DMS114 treated with DMSO at 0.1 percent for 48 hours (cell line): ENCODE results near the gene IFI16.

Source experiments
- DNase-seq: peaks from one replicate; lab custom pipeline; 2025; ENCODE audit not compliant: unreplicated experiment; lab: John Stamatoyannopoulos, UW

Gene IFI16

DNA sequence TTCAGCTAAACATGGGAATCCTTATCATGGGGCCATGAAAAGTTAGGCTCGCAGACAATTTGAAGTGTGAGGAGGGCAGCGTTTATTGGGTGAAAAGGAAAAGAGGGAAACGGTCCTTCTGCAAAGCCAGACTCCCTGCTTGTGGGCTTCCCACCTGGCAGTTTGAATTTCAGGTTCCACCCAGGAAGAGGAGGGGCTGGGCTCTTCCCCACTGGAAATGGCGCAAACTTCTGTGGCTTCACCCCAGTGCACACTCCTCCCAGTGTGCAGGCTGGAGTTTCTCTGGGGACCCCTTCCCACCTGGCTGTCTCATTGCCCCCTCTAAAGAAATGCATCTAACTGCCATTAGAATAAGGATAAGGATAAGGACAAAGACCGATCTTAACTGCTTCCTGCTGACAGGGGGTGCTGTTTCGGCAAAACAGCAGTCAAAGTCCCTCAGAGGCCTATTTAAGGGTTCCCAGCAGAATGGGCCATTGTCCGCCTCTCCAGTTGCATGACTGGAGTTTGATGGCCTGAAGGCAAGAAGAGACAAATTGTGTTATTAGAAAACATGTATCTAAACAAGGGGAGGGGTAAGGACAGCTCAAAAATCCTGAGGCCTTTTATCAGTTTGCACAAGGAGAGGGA lies 46.5 kb downstream of the IFI16 start:
- DNase-seq, result no peak

DNA sequence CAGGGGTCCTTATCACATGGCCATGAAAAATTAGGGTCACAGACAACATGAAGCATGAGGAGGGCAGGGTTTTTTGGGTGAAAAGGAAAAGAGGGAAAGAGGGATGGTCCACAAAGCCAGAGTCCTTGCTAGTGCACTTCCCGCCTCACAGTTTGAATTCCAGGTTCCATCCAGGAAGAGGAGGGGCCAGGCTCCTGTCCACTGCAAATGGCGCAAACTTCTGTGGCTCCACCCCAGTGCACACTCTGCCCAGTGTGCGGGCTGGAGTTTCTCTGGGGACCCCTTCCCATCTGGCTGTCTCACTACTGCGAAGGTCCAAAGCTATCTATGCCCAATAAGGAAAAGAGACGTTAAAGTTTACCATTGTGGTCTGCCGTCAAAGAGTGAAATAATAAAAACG lies 49.0 kb downstream of the IFI16 start:
- no peak for DNase-seq

DNA sequence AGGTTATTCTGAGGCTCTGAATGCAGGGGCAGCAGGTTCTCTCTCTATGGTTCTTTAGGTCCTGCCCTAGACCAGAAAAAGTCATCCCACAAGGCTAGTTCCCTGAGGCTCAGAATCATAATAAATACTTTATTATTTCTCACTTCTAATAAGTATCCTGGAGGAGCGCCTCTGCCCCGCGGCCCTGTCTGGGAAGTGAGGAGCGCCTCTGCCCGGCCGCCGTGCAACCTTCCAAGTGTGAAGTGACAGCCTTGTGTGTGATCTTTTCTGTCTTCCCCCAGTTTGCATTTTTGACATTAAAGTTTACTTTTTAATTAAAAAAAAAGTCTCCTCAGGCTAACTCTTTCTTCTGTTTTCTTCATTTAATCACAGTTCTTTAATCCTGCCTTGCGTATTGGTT lies 55.4 kb downstream of the IFI16 start:
- no peak for DNase-seq

GRCh38 chr1:159066108-159066507 lies 56.4 kb downstream of the IFI16 start:
- DNase-seq, result no peak

GRCh38 chr1:159067699-159068621 lies 58.3 kb downstream of the IFI16 start:
- DNase-seq, result no peak

GRCh38 chr1:159068886-159069285 lies 59.2 kb downstream of the IFI16 start:
- DNase-seq, result no peak

- DNase-seq, result peak; percentile 82
Measured at GRCh38 chr1:159071970-159072582, 62.4 kb downstream of the IFI16 start.

- DNase-seq, result no peak
Measured at GRCh38 chr1:159076438-159077119, 66.9 kb downstream of the IFI16 start, which contains the start of gene AIM2. Gene AIM2 (minus strand): TSS chr1:159076766. CDS start chr1:159073499, 3,267 bp downstream.

- no peak for DNase-seq
Measured at GRCh38 chr1:159077120-159077961, 67.6 kb downstream of the IFI16 start.

- DNase-seq, result no peak
Measured at GRCh38 chr1:159079525-159079924, 69.8 kb downstream of the IFI16 start.

- no peak for DNase-seq
Measured at GRCh38 chr1:159081626-159082025, 71.9 kb downstream of the IFI16 start.

GRCh38 chr1:159083013-159083412 lies 73.3 kb downstream of the IFI16 start:
- DNase-seq, result no peak

DNA sequence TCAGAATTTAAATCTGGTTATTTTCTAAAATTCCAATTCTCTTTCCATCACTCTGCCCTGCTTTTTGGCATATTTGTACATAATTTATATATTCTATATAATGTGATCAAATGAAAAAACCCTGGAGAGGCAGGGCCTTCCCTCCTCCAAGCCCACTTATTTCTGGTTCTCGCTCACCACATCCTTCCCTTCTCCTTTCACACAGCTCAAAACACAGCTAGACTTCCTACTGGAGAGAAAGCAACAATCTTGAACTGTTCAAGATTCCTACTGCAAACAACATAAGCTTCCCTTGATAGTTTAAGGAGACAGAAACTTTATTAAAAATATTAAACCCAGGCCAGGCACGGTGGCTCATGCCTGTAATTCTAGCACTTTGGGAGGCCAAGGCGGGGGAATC lies 74.4 kb downstream of the IFI16 start:
- no peak for DNase-seq

- DNase-seq, result no peak
Measured at GRCh38 chr1:159084867-159085266, 75.2 kb downstream of the IFI16 start.

DNA sequence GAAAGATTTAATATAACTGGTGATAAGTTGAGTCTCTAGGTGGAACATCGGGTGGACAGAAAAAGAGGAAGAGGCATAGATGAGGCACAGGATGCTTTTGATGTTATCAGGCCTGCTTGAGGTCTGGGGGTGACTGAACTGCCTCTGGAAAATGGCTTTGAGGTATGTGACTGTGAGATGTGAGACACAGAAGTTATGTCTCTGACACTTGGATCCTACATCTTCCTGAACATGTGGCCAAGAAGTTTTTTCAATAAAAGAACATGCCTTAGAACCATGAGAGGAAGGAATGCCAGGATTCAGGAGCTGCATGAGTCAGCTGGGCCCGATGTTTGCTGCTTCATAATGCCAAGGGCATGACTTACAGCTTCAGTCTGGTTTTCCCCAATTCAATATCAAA lies 78.3 kb downstream of the IFI16 start:
- no peak for DNase-seq

DNA sequence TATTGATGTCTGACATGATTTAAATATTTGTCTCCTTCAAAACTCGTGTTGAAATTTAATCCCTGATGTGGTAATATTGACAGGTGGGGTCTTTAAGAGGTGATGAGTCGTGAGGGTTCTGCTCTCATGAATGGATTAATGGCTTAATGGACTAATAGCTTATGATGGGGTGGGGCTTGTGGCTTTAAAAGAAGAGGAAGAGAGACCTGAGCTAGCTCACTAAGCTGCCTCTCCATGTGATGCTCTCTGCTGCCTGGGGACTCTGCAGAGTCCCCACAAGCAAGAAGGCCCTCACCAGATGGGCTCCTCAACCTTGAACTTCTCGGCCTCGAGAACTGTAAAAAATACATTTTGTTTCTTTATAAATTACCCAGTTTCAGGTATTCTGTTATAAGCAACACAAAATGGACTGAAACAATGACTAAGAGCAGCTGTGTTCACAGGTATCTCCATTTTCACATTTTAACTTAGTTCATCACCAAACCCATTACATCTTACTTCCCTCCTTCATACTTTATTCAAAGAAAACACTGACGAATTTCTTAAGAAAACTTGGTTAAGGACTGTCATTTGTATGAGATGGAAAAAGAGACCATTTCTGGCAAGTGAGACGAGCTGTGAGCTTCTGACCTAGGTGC lies 79.0 kb downstream of the IFI16 start:
- no peak for DNase-seq

DNA sequence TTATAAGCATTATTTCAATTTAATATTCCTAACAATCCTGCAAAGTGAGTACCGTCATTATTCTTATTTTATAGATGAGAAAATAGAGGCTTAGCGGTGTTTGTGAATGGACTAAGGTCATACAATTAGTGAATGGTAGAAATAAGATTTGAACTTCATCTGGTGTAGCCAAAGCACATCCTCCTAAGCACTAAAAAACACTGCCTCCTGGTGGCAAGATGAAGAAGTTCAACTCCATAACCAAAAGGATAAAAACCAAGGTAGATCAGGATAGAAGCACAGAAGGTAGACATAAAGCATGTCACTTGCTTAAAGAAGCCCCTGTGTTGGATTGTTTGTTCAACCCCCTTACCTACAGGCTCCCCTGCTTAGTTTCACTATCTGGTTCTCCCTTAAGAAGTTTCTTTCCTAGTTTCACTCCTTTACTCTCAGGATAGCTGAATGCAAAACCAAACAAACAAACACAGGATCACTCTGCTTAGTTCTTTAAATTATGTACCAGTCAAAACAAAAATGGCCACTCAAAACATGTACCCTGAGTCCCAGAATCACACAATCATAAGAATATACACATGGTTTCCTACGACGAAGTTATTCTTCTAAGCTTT lies 79.6 kb downstream of the IFI16 start:
- DNase-seq, result no peak

GRCh38 chr1:159090286-159091179 lies 80.8 kb downstream of the IFI16 start:
- DNase-seq, result no peak

DNA sequence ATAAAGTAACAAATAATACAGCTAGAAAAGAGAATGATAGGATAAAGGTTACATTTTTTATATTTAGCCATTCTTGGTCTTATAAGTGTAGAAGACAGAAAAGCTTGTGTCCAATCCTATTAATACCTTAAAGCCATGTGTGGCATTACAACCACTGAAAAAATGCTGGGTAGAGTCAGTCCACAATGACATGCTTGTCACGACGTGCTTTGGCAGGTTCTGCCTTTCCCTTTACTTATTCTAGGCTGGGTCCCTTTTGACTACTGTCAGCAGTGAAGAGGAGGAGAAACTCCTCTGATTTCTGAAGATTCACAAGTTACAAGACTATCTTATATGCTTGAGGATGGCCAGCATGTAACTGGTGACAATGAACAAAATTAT lies 81.5 kb downstream of the IFI16 start:
- no peak for DNase-seq
